H1 (cell line): ENCODE results near the gene ADTRP. TPM values are rescaled to one million over a fixed set of nuclear protein-coding genes. Genes with fewer than 3 reads are reported as not detected.

Experiments
- TAF7 ChIP-seq: optimal IDR thresholded peaks from 2 replicates; pipeline ENCODE3; 2011; ENCODE audit warnings: low read depth, mild to moderate bottlenecking, inconsistent platforms, low read length, moderate library complexity, borderline replicate concordance
- YY1 ChIP-seq: IDR thresholded peaks from 2 replicates; pipeline ENCODE4 v1.6.1; 2011; ENCODE audit warnings: low read depth, mild to moderate bottlenecking, low read length
- ZNF274 ChIP-seq: IDR thresholded peaks from 2 replicates; pipeline ENCODE4 v1.7.0; 2012; ENCODE audit warnings: low read length, borderline replicate concordance; ENCODE audit errors: extremely low read depth
- polyA plus RNA-seq, 7 experiments: library from polyadenylated mRNA; depleted of rRNA in 3 of 7; stranded (reverse) in 5 of 7; unstranded in 2 of 7; fragments of >200 nt in 5 of 7; fragments of 200-250 nt in 2 of 7; gene quantifications; 1 replicate in 5 of 7; 2 replicates in 1 of 7; 4 replicates in 1 of 7; pipeline versions ENCODE4 v1.2.1 to v1.2.3, GENCODE V29; 2011 to 2013; ENCODE audit warnings: missing spikeins in 2 of 7, mixed read lengths in 2 of 7
- total RNA-seq: library from RNA; stranded (reverse); fragmentation: NEBNext Ultra II Directional; extraction: Animal tissue kit (Norgen Biotek cat#: 25700); gene quantifications from 2 replicates; pipeline ENCODE4 v1.2.1, GENCODE V29; 2021

ADTRP gene
- total and polyA plus RNA-seq, 2 of the 8 experiments (the other 6 are each of a cell fraction or from before 2014, with no cell fraction given), result 0.08 to 0.45 TPM

- no peak for TF ChIP-seq TAF7
- TF ChIP-seq ZNF274, result no peak
- TF ChIP-seq YY1, result no peak
These were observed 60.6 kb downstream of the ADTRP start (continued) for GRCh38 chr6:11718031-11718430.
